A549 (cell line): ENCODE measurements around the gene GOLGA1. TPM values are rescaled to one million over a fixed set of nuclear protein-coding genes. Genes with fewer than 3 reads are reported as not detected.

Experiments used
- ATAC-seq, 2 experiments: fragments of 200-7000 bp in 1 of 2; fragments of >200 bp in 1 of 2; cut with Nextera tagmentation in 1 of 2; cut with Tn5 transposase in 1 of 2; 3 replicates each; pipeline versions ENCODE4 v1.8.0 to v1.9.1; 2018 to 2020; ENCODE audit warnings: mild to moderate bottlenecking in 1 of 2, moderate library complexity in 1 of 2
- CTCF ChIA-PET: fragments of 300-600 bp; sonication (Branson Sonifier 250); formaldehyde crosslinking; extraction: SDS; loops from one replicate; lab custom pipeline; 2021; ENCODE audit warnings: antibody characterized with exemption, inconsistent platforms; lab: Yijun Ruan, JAX
- POLR2A ChIA-PET: fragments of 350-600 bp; formaldehyde crosslinking; extraction: SDS; loops from one replicate; lab custom pipeline; 2021; ENCODE audit warnings: antibody characterized with exemption, inconsistent platforms; lab: Yijun Ruan, JAX
- DNase-seq, 2 experiments: peaks; one replicate each; pipeline versions ENCODE4 v3.0.0 to v3.0.0-alpha.2; 2011 to 2016; ENCODE audit warnings: low read depth in 1 of 2, low spot score in 1 of 2
- FAIRE-seq: peaks from 2 replicates; lab custom pipeline; 2011; peaks lifted over from hg19 to GRCh38; lab: Jason Lieb, UNC
- H3K27ac ChIP-seq, 2 experiments: fragments of >200 bp; sonication (Bioruptor Twin); formaldehyde crosslinking; 3 replicates each; pipeline ENCODE4 v1.5.1; 2016 to 2017
- H3K4me1 ChIP-seq: fragments of >200 bp; sonication (Bioruptor Twin); formaldehyde crosslinking; 3 replicates; pipeline ENCODE4 v1.6.1; 2016
- H3K4me2 ChIP-seq: fragments of >200 bp; sonication (Bioruptor Twin); formaldehyde crosslinking; 3 replicates; pipeline ENCODE4 v1.6.1; 2016
- H3K4me3 ChIP-seq: fragments of >200 bp; sonication (Bioruptor Twin); formaldehyde crosslinking; 3 replicates; pipeline ENCODE4 v1.5.1; 2016
- H3K9me3 ChIP-seq: fragments of >200 bp; sonication (Bioruptor Twin); formaldehyde crosslinking; 3 replicates; pipeline ENCODE4 v1.6.1; 2016
- BHLHE40 ChIP-seq: IDR thresholded peaks from 2 replicates; pipeline ENCODE4 v1.6.1; 2012; ENCODE audit warnings: low read depth, low read length, inconsistent platforms
- CTCF ChIP-seq: fragments of >200 bp; sonication (Bioruptor Twin); formaldehyde crosslinking; IDR thresholded peaks from 3 replicates; pipeline ENCODE4 v1.5.1; 2016
- EP300 ChIP-seq, 2 experiments: fragments of >200 bp; sonication (Bioruptor Twin); formaldehyde crosslinking; IDR thresholded peaks; 2 replicates in 1 of 2; 3 replicates in 1 of 2; pipeline ENCODE4 v1.6.1; 2016 to 2017
- FOXS1 ChIP-seq: fragments of 250-450 bp; sonication (Bioruptor Pico); IDR thresholded peaks from 2 replicates; pipeline ENCODE4 v1.5.0; 2020; ENCODE audit warnings: mild to moderate bottlenecking, moderate library complexity
- HOXA7 ChIP-seq: fragments of 250-450 bp; sonication (Bioruptor Pico); IDR thresholded peaks from 2 replicates; pipeline ENCODE4 v1.5.0; 2020; ENCODE audit warnings: mild to moderate bottlenecking, moderate library complexity
- HOXB5 ChIP-seq: fragments of 250-450 bp; sonication (Bioruptor Pico); IDR thresholded peaks from 2 replicates; pipeline ENCODE4 v1.5.0; 2020; ENCODE audit warnings: mild to moderate bottlenecking, moderate library complexity
- KDM5A ChIP-seq: fragments of 200-600 bp; sonication (generic); IDR thresholded peaks from 2 replicates; pipeline ENCODE4 v1.6.1; 2016; ENCODE audit warnings: antibody characterized with exemption, mild to moderate bottlenecking
- MAFK ChIP-seq: fragments of 450-650 bp; IDR thresholded peaks from 2 replicates; pipeline ENCODE4 v1.6.1; 2014; ENCODE audit not compliant: partially characterized antibody
- MAX ChIP-seq: IDR thresholded peaks from 2 replicates; pipeline ENCODE4 v1.6.1; 2012
- MAZ ChIP-seq: fragments of 150-350 bp; IDR thresholded peaks from 2 replicates; pipeline ENCODE4 v1.6.1; 2014; ENCODE audit warnings: antibody characterized with exemption, low read depth, low read length, borderline replicate concordance
- MYC ChIP-seq: IDR thresholded peaks from 2 replicates; pipeline ENCODE4 v1.6.1; 2012; ENCODE audit warnings: mild to moderate bottlenecking, inconsistent platforms, low read length, improper control_type of control experiment, borderline replicate concordance
- RAD21 ChIP-seq, 2 experiments: fragments of >200 bp in 1 of 2; sonication (Bioruptor Twin) in 1 of 2; formaldehyde crosslinking in 1 of 2; IDR thresholded peaks in 1 of 2; conservative IDR thresholded peaks in 1 of 2; 2 replicates in 1 of 2; 3 replicates in 1 of 2; pipeline ENCODE4 v1.6.1; 2012 to 2018; ENCODE audit warnings: inconsistent platforms in 1 of 2
- RNF2 ChIP-seq: fragments of 200-600 bp; sonication (generic); IDR thresholded peaks from 2 replicates; pipeline ENCODE4 v1.6.1; 2016; ENCODE audit warnings: low read depth, mild to moderate bottlenecking, antibody characterized with exemption, moderate library complexity, borderline replicate concordance
- SMC3 ChIP-seq: fragments of >200 bp; sonication (Bioruptor Twin); formaldehyde crosslinking; IDR thresholded peaks from 3 replicates; pipeline ENCODE4 v1.6.1; 2018; ENCODE audit warnings: inconsistent platforms
- TFCP2L1 ChIP-seq: fragments of 250-450 bp; sonication (Bioruptor Pico); IDR thresholded peaks from 2 replicates; pipeline ENCODE4 v1.5.0; 2021; ENCODE audit warnings: mild to moderate bottlenecking
- ZSCAN20 ChIP-seq: fragments of 250-450 bp; sonication (Bioruptor Pico); IDR thresholded peaks from 2 replicates; pipeline ENCODE4 v1.8.0; 2022; ENCODE audit warnings: mild to moderate bottlenecking, moderate library complexity
- WGBS: methylation state at CpG from one replicate; pipeline ENCODE4 v1.1.6; 2017; ENCODE audit errors: missing lambda C conversion rate; 5-methylcytosine and 5-hydroxymethylcytosine counted together
- polyA plus RNA-seq, 4 experiments: library from polyadenylated mRNA; depleted of rRNA in 3 of 4; stranded (reverse); fragments of >200 nt; fragmentation: RNase III in 1 of 4; extraction: RNeasy Plus Mini Kit Qiagen cat#74134 plus additional on column Dnase treatment in 1 of 4; gene quantifications; 2 replicates in 3 of 4; 3 replicates in 1 of 4; pipeline ENCODE4 v1.2.3, GENCODE V29; 2011 to 2017
- TF ChIP-seq, protein P1 (sequence below): fragments of 250-450 bp; sonication (Bioruptor Pico); IDR thresholded peaks from 2 replicates; pipeline ENCODE4 v1.5.0; 2020; ENCODE audit warnings: low read depth, mild to moderate bottlenecking, moderate library complexity
- TF ChIP-seq, protein P2 (sequence below): IDR thresholded peaks from 2 replicates; pipeline ENCODE4 v1.6.1; 2012; ENCODE audit warnings: low read depth, borderline replicate concordance

GOLGA1 gene
- polyA plus RNA-seq, 2 of the 4 experiments (the other 2 are of a cell fraction): 10.0 to 19.4 TPM

GRCh38 chr9:124854822-124855221 is 86.1 kb downstream of the GOLGA1 start:
- CTCF ChIA-PET: interaction anchor here (1.8 to 43.0 kb wide), 7 partner anchors 19 to 520 kb away, joined by 5 to 2512 read pairs (median 39); partner anchors contain the start of genes NR6A1 and OLFML2A
- FAIRE-seq: no peak

GRCh38 chr9:124854161-124854560 is 86.7 kb downstream of the GOLGA1 start:
- no peak overlapping the region for H3K27ac ChIP-seq
- WGBS: 91% methylated on average over 8 of the region's 8 CpGs
- TF ChIP-seq CTCF: no peak
- no peak for TF ChIP-seq MAFK
- no peak for TF ChIP-seq MYC
- ChIA-PET POLR2A (interaction anchor here (0.9 to 5.5 kb wide), 5 partner anchors 8 to 387 kb away, joined by 4 to 52 read pairs (median 12); partner anchors contain the start of genes ARPC5L, NR6A1, OLFML2A and RPL35), CTCF (interaction anchor here (0.6 to 43.0 kb wide), 30 partner anchors 10 to 850 kb away, joined by 3 to 2512 read pairs (median 5); partner anchors contain the start of genes ARPC5L, NR6A1, OLFML2A and RPL35)
- DNase-seq (no peak), FAIRE-seq (no peak), ATAC-seq (no peak)
- H3K4me1 ChIP-seq: peaks cover 41% of the 10 kb centered on the region
- H3K9me3 ChIP-seq: no peaks in the 10 kb centered on the region
- no peak overlapping the region for H3K4me2 ChIP-seq
- no peak overlapping the region for H3K4me3 ChIP-seq

More at GRCh38 chr9:124854822-124855221, 86.1 kb downstream of the GOLGA1 start:
- Histone ChIP-seq H3K4me1 (peaks cover 41% of the 10 kb centered on the region), H3K4me3 (no peak overlapping the region), H3K27ac (no peak overlapping the region), H3K4me2 (no peak overlapping the region), H3K9me3 (no peaks in the 10 kb centered on the region)
- ATAC-seq (no peak), DNase-seq (no peak)
- WGBS: 57% methylated on average over 7 of the region's 7 CpGs
- TF ChIP-seq HOXB5 (CRISPR knock-in tag): no peak
- TF ChIP-seq, protein P1, sequence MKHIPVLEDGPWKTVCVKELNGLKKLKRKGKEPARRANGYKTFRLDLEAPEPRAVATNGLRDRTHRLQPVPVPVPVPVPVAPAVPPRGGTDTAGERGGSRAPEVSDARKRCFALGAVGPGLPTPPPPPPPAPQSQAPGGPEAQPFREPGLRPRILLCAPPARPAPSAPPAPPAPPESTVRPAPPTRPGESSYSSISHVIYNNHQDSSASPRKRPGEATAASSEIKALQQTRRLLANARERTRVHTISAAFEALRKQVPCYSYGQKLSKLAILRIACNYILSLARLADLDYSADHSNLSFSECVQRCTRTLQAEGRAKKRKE: no peak
- TF ChIP-seq ZSCAN20 (CRISPR knock-in tag): no peak
- TF ChIP-seq TFCP2L1: no peak
- TF ChIP-seq HOXA7 (CRISPR knock-in tag): no peak
- no peak for TF ChIP-seq RNF2
- POLR2A ChIA-PET: interaction anchor here (0.6 to 5.5 kb wide), 4 partner anchors 9 to 387 kb away, joined by 4 to 52 read pairs (median 4); partner anchors contain the start of gene NR6A1

- Histone ChIP-seq H3K4me1 (peaks cover 37% of the 10 kb centered on the region), H3K27ac (peak overlapping the region; percentile 53 to 81), H3K4me3 (peak overlapping the region; percentile 45), H3K9me3 (no peaks in the 10 kb centered on the region), H3K4me2 (peak overlapping the region; percentile 86)
- ChIA-PET POLR2A (interaction anchor here (1.3 to 5.5 kb wide), 4 partner anchors 8 to 388 kb away, joined by 4 to 52 read pairs (median 14); partner anchors contain the start of genes ARPC5L, HSPA5, NR6A1 and OLFML2A), CTCF (interaction anchor here (0.6 to 43.0 kb wide), 46 partner anchors 10 to 850 kb away, joined by 3 to 2512 read pairs (median 5); partner anchors contain the start of genes ARPC5L, NR6A1, OLFML2A and RPL35)
- FAIRE-seq (no peak), ATAC-seq (peak; percentile 1; a peak in 3 of 6 replicates), DNase-seq (no peak)
- 69% methylated on average over 8 of the region's 11 CpGs for WGBS
- TF ChIP-seq, protein P2, sequence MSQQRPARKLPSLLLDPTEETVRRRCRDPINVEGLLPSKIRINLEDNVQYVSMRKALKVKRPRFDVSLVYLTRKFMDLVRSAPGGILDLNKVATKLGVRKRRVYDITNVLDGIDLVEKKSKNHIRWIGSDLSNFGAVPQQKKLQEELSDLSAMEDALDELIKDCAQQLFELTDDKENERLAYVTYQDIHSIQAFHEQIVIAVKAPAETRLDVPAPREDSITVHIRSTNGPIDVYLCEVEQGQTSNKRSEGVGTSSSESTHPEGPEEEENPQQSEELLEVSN: no peak
- no peak for TF ChIP-seq EP300 (IDR thresholded peaks at IDR 0.05)
- no peak for TF ChIP-seq CTCF
- no peak for TF ChIP-seq KDM5A
- TF ChIP-seq MAX: no peak
- TF ChIP-seq RAD21 (conservative IDR thresholded peaks at IDR 0.05 in 1 of 2, IDR thresholded peaks at IDR 0.05 in 1 of 2): no peak
- TF ChIP-seq SMC3: no peak
- TF ChIP-seq FOXS1 (CRISPR knock-in tag): no peak
- no peak for TF ChIP-seq MAZ
- no peak for TF ChIP-seq BHLHE40
Measured at GRCh38 chr9:124853605-124854143, 87.2 kb downstream of the GOLGA1 start.
